HG03432 (cell line): ENCODE results near the gene POU2AF3.

Experiments used
- ATAC-seq: cut with Tn5 transposase; IDR thresholded peaks from one replicate; pipeline ENCODE4 v1.9.1; 2021; ENCODE audit warnings: mild to moderate bottlenecking, moderate library complexity; ENCODE audit not compliant: unreplicated experiment

The POU2AF3 gene

GRCh38 chr11:111326824-111327223, 28.5 kb downstream of the POU2AF3 start:
- no peak for ATAC-seq

GRCh38 chr11:111327908-111328624, 29.7 kb downstream of the POU2AF3 start:
- ATAC-seq, result no peak

- no peak for ATAC-seq
These were observed 31.2 kb downstream of the POU2AF3 start for GRCh38 chr11:111329306-111330204.

GRCh38 chr11:111330234-111330893, 32.0 kb downstream of the POU2AF3 start:
- no peak for ATAC-seq

- ATAC-seq, result no peak
These were observed 33.5 kb downstream of the POU2AF3 start for GRCh38 chr11:111331711-111332479.

GRCh38 chr11:111334532-111335502, 36.5 kb downstream of the POU2AF3 start:
- ATAC-seq, result no peak

GRCh38 chr11:111335549-111335948, 37.2 kb downstream of the POU2AF3 start:
- ATAC-seq, result no peak

- ATAC-seq, result no peak
These were observed 37.7 kb downstream of the POU2AF3 start for GRCh38 chr11:111336062-111336461.

GRCh38 chr11:111336582-111337256, 38.4 kb downstream of the POU2AF3 start:
- no peak for ATAC-seq

GRCh38 chr11:111339758-111340388, 41.5 kb downstream of the POU2AF3 start:
- ATAC-seq, result no peak

GRCh38 chr11:111342329-111342728, 44.0 kb downstream of the POU2AF3 start:
- ATAC-seq, result no peak

- no peak for ATAC-seq
These were observed 45.7 kb downstream of the POU2AF3 start for GRCh38 chr11:111344032-111344431.

- no peak for ATAC-seq
These were observed 48.8 kb downstream of the POU2AF3 start for GRCh38 chr11:111347002-111347722.

- no peak for ATAC-seq
These were observed 49.4 kb downstream of the POU2AF3 start for GRCh38 chr11:111347723-111348115.

- ATAC-seq, result no peak
These were observed 49.8 kb downstream of the POU2AF3 start for GRCh38 chr11:111348147-111348546.

GRCh38 chr11:111349191-111349695, 50.9 kb downstream of the POU2AF3 start:
- ATAC-seq, result no peak

GRCh38 chr11:111350811-111351210, 52.5 kb downstream of the POU2AF3 start:
- no peak for ATAC-seq
